Skin epidermis (tissue), 12 donors: ENCODE results near the gene TIMD4.
"Not testable (repeated sequence)": the region's sequence is repeated elsewhere in the genome, so short reads cannot be mapped to it uniquely, and the experiment has no call there.

Experiments used
- H3K27ac ChIP-seq, 21 experiments: fragments of 200-600 bp; sonication (generic) in 11 of 21; one replicate each; pipeline ENCODE4 v1.5.0; 2020; ENCODE audit warnings: mild to moderate bottlenecking in 3 of 21, inconsistent platforms in 2 of 21, moderate library complexity in 2 of 21
- H3K4me3 ChIP-seq, 7 experiments: fragments of 200-600 bp; sonication (generic) in 2 of 7; one replicate each; pipeline ENCODE4 v1.5.0; 2020; ENCODE audit warnings: inconsistent platforms in 2 of 7, mild to moderate bottlenecking in 2 of 7, moderate library complexity in 1 of 7

Gene TIMD4

DNA sequence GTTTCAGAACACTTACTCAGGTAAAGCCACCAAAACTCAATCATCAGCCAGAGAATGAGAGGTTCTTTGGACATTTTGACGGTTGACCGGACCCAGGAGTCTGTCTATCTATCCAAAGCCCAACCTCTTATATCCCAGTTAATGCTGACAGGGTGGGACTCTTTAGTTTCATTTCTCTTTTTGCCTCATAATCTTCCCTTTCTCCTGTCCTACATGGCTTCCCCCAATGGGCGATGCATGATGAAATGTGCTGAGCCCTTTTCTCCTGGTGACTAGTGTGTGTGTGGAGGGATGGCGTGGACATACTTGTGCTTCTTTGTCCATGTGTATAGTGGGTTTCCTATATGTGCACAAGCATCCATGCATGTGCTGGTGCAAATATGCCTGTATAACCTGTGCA is at the start of gene TIMD4:
Gene TIMD4, minus strand, starts transcription at position 102 of the 400 bp plus-strand sequence. Its CDS starts 28 bp downstream, at position 74.
- Histone ChIP-seq H3K27ac (no peak within 1 kb of the TSS), H3K4me3 (no peak within 1 kb of the TSS)

GRCh38 chr5:157006262-157006661 is 43.2 kb upstream of the TIMD4 start:
- H3K4me3 ChIP-seq, result no peak overlapping the region
- no peak overlapping the region for H3K27ac ChIP-seq

- Histone ChIP-seq H3K27ac (peak overlapping the region in 1 of 21 experiments; percentile 40), H3K4me3 (no peak overlapping the region)
Observed at GRCh38 chr5:157004893-157005551, 42.0 kb upstream of the TIMD4 start.

DNA sequence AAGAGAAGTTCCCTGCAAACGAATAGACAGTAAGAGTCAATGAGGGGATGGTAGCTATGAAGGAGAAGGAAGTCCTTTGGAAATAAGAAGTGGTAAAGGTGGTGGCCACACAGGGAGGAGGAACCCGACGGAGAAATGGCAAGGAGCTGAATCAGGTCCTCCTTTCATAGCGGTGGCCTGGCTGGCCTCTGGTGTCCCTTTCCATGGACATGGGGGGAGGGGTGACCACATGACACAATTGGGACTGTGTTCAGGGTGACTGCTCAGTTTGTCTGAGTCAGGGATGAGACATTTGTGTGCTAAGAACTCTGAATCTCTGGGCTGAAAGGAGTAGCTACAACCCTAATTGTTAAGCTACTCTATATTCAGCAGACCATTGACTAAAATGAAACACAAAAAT is 28.7 kb upstream of the TIMD4 start:
- Histone ChIP-seq H3K27ac (no peak overlapping the region), H3K4me3 (no peak overlapping the region)

GRCh38 chr5:156984064-156984463 is 21.0 kb upstream of the TIMD4 start:
- H3K4me3 ChIP-seq, result no peak overlapping the region
- H3K27ac ChIP-seq, result no peak overlapping the region

GRCh38 chr5:156981481-156981880 is 18.5 kb upstream of the TIMD4 start:
- Histone ChIP-seq H3K4me3 (no peak overlapping the region), H3K27ac (no peak overlapping the region)

GRCh38 chr5:156974328-156974727 is 11.3 kb upstream of the TIMD4 start:
- H3K4me3 ChIP-seq, result no peak overlapping the region
- H3K27ac ChIP-seq, result no peak overlapping the region

GRCh38 chr5:156971848-156972525 is 9.0 kb upstream of the TIMD4 start:
- no peak overlapping the region for H3K27ac ChIP-seq
- no peak overlapping the region for H3K4me3 ChIP-seq

DNA sequence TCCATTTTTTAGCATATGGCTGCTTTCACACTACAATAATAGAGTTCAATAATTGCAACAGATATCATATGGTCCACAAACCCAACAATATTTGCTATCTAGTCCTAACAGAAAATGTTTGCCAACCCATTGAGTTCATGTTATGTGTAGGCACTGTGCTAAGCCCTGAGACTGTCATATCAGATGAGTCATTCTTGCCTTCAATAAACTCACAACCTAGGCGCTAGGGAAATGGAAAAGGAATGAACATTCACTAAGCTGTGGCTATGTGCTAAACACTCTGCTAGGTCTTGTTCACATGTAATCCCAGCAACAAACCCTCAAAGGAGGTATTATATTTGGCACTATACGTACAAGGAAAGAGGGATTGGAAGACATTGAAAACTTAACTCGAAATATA is 8.4 kb upstream of the TIMD4 start:
- H3K4me3 ChIP-seq, result no peak overlapping the region
- no peak overlapping the region for H3K27ac ChIP-seq

DNA sequence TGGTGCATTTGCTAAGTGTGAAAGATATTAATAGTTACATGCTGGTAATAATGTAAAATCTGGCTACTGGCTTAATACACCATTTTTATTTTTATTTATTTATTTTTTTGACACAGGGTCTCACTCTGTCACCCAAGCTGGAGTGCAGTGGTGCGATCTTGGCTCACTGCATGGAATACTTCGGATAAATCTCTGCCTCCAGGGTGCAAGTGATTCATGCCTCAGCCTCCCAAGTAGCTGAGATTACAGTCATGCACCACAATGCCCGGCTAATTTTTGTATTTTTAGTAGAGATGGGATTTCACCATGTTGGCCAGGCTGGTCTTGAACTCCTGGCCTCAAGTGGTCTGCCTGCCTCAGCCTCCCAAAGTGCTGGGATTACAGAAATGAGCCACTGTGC is 4.4 kb upstream of the TIMD4 start:
- H3K27ac ChIP-seq, H3K4me3 ChIP-seq: not testable (repeated sequence)

GRCh38 chr5:156956321-156956720 is 6.7 kb downstream of the TIMD4 start:
- no peak overlapping the region for H3K27ac ChIP-seq
- H3K4me3 ChIP-seq, result no peak overlapping the region

DNA sequence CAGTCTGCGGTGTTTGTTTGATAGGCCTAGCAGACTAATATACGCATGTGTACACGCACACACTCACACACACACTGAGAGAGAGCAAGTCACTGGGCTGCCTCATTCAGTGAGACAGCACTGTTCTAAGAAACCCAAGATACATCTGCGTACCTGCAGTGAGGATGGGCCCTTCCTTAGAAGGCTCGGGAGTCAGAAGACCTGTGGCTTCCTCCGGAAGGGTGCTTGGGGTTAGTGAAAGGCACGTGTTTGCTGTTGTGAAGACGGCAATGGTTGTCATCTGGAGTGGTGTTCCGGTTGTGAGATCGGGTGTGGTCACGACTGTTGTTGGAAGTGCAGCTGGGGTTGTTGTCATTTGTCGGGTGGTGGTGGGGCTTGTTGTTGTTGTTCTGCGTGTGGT is 11.7 kb downstream of the TIMD4 start:
- no peak overlapping the region for H3K27ac ChIP-seq
- H3K4me3 ChIP-seq, result no peak overlapping the region

GRCh38 chr5:156950716-156951115 is 12.3 kb downstream of the TIMD4 start:
- Histone ChIP-seq H3K27ac (no peak overlapping the region), H3K4me3 (no peak overlapping the region)

- no peak overlapping the region for H3K4me3 ChIP-seq
- H3K27ac ChIP-seq, result no peak overlapping the region
Observed at GRCh38 chr5:156949424-156949823, 13.6 kb downstream of the TIMD4 start.

DNA sequence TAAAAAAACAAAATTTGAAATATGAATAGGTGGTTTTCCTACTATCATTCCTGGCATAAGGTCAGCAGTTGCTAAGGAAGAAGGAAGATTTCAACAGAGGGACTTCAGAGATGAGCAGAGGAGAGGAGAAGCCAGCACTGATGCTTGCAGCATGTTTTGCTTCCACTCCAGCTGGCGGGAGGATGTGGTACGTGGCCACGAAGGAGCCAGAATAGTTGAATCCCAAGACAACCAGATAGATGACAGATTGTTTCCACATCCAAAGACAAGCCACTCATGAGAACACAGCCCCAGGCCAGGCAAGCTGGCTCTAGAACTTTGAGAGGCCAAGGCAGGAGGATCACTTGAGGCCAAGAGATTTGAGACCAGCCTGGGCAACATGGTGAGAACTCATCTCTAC is 15.1 kb downstream of the TIMD4 start:
- Histone ChIP-seq H3K27ac (no peak overlapping the region), H3K4me3 (no peak overlapping the region)

GRCh38 chr5:156942064-156942463 is 21.0 kb downstream of the TIMD4 start:
- H3K27ac ChIP-seq, result peak overlapping the region in 1 of 21 experiments; percentile 2
- no peak overlapping the region for H3K4me3 ChIP-seq

DNA sequence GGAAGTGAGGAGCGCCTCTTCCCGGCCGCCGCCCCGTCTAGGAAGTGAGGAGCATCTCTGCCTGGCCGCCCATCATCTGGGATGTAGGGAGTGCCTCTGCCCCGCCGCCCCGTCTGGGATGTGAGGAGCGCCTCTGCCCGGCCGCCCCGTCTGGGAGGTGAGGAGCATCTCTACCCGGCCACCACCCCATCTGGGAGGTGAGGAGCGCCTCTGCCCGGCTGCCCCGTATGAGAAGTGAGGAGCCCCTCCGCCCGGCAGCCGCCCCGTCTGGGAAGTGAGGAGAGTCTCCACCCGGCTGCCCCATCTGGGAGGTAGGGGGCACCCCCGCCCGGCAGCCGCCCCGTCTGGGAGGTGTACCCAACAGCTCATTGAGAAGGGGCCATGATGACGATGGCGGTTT is 22.6 kb downstream of the TIMD4 start:
- not testable (repeated sequence) for H3K4me3 ChIP-seq, H3K27ac ChIP-seq

DNA sequence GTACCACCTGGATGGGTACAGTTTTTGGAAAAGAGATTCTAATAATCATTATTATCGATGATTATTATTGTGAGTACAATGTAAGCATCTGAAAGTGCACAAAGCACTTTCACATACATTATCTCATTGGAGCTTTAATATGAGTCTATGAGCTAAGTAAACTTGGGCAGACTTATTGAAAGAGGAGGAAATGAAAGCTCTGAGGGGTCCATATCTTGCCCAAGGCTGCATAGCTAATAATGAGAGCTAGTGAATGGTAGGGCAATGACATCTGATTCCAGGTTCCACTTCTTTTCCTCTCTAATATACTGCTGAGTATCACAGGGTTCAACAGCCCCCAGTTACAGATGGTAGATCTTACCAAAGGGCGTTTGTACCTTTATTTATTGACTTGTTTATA is 26.1 kb downstream of the TIMD4 start:
- no peak overlapping the region for H3K4me3 ChIP-seq

GRCh38 chr5:156934450-156935211 is 28.4 kb downstream of the TIMD4 start:
- H3K27ac ChIP-seq, result no peak overlapping the region
- no peak overlapping the region for H3K4me3 ChIP-seq

More for the DNA sequence above, 26.1 kb downstream of the TIMD4 start:
- H3K27ac ChIP-seq, result no peak overlapping the region

DNA sequence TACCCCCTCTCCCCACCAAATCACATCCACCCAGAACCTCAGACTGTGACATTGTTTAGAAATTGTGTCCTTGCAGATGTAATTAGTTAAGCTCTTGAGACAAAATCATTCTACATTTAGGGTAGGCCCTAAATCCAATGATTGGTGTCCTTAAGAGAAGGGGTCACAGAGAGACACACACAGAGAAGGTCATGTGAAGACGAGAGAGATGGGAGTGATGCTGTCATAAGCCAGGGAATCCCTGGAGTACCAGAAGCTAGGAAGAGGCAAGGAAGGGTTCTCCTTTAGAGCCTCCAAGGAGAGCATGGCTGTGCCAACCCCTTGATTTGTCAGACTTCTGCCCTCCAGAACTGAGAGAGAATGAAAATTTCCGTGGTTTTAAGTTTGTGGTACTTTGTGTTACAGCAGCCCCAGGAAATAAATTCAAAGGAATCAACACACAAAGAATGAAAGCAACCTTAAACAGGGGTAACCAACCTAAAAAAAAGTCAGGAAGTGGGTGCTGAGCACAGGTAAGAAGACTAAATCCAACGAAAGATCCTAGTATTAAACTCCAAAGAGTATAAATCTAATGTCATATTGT is 33.6 kb downstream of the TIMD4 start:
- Histone ChIP-seq H3K4me3 (no peak overlapping the region), H3K27ac (no peak overlapping the region)

GRCh38 chr5:156927545-156927944 is 35.5 kb downstream of the TIMD4 start:
- Histone ChIP-seq H3K27ac (no peak overlapping the region), H3K4me3 (no peak overlapping the region)
